HG02763 (cell line): Measurements from ENCODE around the gene GPR89B.
"Not testable (repeated sequence)": the region's sequence is repeated elsewhere in the genome, so short reads cannot be mapped to it uniquely, and the experiment has no call there.

Experiments
- ATAC-seq: cut with Tn5 transposase; IDR thresholded peaks from one replicate; pipeline ENCODE4 v1.9.1; 2021; ENCODE audit warnings: mild to moderate bottlenecking, moderate library complexity; ENCODE audit not compliant: unreplicated experiment

Gene GPR89B

DNA sequence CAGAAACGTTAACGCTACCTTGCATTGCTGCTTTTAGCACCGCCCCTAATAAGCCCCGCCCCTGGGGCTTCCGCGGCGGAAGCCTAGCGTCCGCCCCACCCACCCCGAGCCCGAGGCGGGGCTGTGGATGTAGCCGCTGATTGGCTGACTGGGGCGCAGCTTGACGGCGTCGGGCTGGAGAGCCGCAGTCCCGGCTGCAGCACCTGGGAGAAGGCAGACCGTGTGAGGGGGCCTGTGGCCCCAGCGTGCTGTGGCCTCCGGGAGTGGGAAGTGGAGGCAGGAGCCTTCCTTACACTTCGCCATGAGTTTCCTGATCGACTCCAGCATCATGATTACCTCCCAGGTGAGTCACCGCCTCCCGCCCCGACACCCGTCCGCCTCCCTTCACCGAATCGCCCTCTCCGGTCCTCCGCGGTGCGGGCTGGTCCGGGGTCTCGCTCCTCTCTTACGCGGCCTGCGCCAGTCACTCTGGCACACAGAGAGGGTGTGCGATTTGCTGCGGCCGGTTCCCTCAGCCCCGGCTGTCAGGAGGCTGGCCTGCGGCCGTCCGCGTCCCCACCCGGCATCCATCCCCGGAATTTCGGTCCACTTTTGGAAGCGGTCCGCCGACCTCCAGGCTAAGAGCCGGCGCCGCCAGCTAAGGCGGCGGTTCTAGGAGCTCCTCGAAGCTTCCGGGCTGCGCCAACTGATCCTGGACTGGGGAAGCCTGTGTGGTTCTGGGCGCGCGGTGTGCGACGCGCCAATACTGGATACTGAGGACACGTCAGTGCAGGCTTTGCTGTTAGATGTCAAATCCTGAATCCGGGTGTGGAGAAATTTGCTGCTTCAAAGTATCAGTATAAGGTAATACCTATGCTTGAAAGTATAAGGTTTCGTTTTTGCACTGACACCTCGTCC is at the start of gene GPR89B:
Gene GPR89B, plus strand, starts transcription at position 185 of the 897 bp plus-strand sequence. Its CDS starts 117 bp downstream, at position 302.
- ATAC-seq: peak; percentile 96

DNA sequence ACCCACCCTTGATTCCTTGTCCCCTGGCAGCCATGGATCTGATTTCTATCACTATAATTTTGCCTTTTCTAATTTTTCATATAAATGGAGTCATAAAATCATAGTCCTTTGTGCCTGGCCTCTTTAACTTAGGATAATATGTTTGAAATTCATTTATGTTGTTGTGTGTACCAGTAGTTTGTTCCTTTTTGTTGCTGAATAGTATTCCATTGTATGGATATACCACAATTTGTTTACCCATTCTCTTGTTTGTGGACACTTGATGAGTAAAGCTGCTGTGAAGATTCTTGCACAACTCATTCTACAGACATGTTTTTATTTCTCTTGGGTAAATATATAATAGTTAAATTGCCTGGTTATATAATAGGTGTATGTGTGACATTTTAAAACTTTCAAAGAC is 48.3 kb upstream of the GPR89B start:
- no peak for ATAC-seq

DNA sequence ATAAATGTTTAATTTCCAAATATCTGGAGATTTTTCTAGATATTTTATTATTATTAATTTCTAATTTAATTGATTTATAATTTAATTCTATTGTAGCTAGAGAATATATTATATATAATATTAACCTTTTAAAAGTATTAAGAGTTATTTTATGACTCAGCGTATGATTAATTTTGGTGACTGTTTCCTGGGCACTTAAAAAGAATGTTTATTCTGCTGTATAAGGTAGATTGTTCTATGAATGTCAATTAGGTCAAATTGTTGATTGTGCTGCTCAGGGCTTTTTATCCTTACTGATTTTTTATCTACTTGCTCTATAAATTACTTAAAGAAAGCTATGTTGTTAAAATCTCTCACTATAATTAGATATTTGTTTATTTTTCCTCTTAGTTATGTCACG is 45.7 kb upstream of the GPR89B start:
- no peak for ATAC-seq

DNA sequence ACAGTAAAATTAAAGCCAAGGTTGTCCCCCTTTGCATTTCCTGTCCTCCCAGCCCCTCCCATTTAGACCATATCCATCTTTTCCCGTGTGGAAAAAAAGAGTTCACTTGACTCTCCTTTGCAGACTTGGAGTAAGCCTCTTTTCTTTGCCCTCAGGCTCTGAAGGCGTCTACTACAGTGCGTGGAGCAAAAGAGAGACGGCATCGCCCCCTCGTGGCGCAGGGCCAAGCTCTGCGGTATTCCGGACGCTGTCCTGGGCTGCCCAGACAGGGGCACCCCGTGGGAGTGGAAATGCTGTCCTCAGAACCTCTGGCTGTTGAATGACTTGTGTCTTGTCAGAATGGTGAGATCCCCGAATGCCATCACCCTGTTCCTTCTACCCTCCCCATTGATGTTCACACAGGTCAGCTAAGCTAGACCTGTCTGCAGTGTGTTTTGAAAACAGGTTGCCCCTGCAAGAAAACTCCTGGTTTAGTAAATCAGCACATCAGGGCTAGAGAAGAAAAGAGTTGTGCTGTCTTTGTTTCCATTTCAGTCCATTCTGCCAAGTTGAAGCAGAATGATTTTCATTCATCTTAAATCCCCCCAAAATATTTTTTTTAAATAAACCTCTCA is 37.9 kb upstream of the GPR89B start:
- no peak for ATAC-seq

DNA sequence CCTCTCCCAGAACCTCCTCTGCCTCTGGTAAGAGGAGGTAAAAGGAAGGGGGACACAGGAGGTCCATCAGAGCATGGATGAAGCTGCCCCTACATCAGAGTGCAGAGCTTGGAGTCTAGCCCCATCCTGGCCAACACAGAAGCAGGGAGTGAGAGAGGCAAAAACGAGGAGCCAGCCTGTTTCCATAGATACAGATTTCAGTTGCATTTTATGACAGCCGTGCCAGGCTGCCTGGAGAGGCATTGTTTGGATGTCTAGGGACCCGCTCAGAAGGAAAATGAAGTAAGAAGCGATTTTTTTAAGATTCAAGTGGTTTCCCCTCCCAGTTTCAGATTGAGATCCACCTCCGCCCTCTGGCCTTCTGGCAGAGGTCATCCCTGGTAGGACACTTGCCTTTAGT is 37.1 kb upstream of the GPR89B start:
- no peak for ATAC-seq

DNA sequence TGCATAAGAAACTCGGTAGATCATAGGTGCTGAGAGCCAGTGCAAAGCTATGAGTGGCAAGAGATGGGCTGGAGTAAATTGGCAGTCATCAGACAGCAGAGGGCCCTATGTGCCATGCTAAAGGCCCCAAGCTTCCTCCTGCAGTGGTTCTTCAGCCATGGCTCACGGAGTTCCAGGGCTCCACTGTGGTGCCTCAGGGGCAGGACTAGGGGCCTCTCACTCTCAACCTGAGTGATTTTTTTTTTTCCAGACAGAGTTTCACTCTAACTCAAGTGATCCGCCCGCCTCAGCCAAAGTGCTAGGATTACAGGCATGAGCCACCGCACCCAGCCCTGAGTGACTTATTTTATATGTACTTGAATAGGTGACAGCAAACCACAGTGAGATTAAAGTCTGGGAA is 36.0 kb upstream of the GPR89B start:
- no peak for ATAC-seq

DNA sequence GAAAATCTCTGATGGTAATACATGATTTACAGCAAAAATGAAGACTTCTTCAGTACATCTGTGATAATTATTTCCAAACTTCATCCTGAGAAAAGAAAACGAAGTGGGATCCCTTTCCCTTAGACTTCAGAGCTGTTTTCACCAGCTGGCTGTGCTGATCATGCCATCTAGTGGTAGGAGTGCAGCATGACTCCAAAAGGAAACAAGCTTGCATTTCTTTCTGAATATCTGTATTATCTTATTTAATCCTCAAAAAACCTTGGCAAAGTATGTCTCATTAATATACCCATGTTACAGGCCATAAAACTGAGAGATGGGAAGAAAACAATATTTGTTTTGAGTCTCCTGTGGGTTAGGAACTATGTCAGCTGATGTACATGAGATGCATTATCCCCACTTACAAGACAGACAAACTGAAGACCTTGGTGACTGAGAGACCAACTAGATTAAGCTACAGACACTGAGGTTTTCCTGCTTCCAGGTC is 35.4 kb upstream of the GPR89B start:
- no peak for ATAC-seq

DNA sequence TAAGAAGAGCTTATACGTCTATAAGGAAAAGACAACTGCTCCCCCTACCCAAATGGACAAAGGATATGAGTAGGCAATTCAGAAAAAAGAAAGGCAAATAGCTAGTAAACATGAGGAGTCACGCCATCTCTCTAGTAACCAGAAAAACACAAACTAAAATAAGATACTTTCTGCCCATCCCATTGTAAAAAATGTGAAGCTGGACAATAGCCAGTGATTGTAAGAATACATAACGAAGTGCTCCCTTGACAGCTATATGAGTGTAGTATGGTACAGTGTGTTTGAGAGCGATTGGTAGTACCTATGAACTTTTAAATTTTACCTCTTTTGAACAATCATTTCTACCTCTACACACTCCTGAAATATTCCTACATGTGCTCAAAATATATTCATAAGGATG is 33.1 kb upstream of the GPR89B start:
- no peak for ATAC-seq

DNA sequence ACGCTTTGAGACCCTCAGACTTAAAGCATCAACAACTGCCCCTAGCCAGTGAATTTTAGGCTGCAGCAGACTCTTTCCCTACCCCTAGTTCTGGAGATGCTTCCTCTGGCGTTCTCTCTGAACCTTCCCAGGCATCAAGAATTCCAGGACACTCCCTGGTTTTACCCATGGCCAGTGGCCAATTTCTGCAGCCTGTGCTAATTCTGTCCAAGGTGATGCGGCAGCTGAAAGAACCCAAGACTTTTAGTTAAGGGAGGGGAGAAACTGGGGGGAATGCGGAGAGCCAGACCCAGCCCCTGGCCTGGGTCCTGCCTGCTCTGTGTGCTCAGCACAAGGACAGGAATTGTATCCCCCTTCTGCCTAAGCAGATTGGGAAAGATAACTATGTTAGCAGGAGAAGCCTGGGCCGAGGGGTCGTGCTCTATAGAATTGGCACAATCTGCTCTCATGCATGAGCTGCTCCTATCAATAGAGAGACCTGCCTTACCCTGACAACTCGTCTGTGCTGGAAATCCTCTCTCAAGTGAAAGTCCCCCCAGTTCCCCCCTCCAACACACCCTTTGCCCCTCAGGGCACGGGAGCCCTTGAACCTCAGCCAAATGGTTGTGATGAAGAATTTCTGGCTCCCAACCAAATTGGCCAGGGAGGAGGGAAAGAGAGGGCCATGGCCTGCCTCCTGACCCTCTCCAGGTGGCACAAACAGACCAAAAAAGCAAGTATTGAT is 31.0 kb upstream of the GPR89B start:
- ATAC-seq: no peak

DNA sequence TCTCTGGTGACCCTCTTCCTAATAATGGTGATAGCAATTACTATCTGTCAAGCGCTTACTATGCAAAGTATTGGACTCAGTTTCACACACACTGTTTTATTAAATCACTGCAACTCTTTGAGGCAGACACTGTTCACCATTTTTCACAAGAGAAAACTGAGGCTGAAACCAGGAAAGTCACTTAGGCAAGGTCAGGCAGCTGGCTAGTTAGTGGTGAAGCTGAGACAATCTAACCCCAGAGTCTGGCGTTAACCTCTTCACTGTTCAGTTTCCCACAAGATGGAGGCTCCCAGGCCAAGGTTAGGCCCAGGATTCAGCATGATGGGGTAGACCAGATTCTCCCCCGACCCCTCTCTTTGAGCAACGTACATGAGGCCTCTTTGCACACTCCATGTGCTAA is 30.4 kb upstream of the GPR89B start:
- no peak for ATAC-seq

DNA sequence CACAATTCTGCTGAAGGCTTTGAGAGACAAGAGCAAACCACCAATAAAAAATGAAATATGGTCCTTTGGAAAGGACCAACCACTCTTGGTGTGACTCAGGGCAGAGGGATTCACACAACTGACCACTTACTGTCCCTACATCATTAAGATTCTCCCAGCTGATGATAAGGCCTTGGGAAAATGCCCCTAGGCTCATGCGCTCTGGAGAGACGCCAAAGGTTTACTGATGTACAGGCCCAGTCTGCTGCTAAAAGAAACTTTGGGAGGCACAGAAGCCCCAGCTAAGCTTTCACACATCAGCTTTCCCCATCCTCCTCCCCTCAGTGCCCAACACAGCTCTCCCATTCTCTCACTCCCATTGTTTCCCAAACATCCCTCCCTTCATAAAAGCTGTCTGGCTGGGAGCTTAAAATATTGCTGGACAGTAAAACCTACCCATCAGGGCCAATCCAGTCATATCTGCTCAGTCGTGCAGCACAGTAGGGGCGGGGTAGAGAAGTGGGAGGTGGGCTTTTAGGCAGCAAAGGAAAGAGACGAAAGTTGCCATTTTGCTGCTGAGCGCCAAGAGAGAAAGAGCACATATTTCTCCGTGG is 25.9 kb upstream of the GPR89B start, which contains the start of gene GJA8:
Gene GJA8, plus strand, starts transcription at position 543 of the 593 bp plus-strand sequence. CDS start 5,161 bp downstream, outside the sequence.
- no peak for ATAC-seq

DNA sequence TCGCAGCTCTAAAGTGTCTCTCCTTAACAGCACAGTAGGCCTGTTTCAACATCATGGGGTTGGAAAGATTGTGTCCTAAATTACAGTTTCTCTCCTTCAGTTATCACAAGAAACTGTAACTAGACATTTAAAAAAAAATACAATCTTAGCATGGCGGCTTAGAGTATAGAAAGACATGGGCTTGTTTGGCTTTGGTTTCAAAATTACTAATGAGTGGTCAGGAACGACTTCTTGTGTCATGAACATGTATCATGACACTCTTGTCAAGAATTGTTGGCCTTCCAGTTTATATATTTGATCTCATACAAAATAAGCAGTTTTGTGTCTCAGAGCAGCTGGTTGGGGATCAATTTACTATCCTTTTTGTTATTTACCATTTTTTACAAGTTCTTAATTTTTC is 23.5 kb upstream of the GPR89B start:
- no peak for ATAC-seq

DNA sequence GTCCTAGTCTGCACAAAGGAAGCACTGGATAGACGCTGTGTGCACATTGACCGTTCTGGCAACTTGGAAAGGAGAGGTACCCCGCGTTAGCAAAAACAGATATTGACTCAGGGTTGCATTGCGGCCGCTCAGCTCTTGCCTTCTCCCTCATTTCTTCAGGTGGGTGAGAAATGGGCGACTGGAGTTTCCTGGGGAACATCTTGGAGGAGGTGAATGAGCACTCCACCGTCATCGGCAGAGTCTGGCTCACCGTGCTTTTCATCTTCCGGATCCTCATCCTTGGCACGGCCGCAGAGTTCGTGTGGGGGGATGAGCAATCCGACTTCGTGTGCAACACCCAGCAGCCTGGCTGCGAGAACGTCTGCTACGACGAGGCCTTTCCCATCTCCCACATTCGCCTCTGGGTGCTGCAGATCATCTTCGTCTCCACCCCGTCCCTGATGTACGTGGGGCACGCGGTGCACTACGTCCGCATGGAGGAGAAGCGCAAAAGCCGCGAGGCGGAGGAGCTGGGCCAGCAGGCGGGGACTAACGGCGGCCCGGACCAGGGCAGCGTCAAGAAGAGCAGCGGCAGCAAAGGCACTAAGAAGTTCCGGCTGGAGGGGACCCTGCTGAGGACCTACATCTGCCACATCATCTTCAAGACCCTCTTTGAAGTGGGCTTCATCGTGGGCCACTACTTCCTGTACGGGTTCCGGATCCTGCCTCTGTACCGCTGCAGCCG is 20.3 kb upstream of the GPR89B start:
- no peak for ATAC-seq

DNA sequence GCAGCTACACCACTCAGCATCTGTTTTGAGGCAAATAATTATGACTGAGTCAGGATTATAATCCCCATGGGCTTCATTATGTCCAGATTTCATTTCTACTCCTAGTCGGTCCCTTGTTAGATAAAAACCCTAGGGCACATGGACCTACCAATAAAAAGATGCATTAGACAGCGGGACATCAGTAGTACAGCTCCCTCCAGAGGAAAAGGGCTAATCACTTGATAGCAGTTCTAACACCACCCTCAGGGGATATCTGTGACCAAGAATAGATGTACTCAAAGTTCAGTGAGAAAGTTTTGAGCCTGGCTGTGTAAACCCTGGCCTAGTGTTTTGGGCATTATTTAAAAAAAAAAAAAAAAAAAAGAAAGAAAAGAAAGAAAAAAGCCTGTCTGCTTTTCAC is 15.7 kb upstream of the GPR89B start:
- ATAC-seq: no peak

DNA sequence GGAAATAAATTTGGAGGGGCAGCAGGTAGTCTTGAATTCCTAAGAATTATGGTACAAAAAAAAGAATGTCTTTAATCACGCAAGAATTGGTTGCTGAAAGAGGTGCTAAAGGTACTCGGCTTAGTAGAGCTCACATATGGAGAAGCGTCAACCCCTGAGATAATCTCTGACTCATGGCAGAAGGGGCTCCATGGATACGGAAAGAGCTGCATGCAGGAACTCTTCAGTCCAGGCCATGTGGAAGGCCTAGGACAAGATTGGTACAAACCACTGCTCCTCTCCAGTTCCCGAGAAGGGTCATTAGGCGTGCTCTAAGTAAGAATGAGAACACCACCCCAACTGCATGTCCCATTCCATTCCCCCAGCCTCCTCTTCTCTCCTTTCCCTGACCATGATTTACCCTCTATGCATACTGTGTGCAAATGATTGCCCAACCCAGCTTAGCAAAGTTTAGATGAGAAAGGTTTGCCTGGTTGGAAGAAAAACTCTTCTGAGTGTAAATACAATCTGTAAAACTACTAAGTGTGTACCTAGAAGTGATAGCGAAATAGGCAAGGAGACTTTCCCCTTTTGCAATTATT is 14.8 kb upstream of the GPR89B start:
- ATAC-seq: no peak

DNA sequence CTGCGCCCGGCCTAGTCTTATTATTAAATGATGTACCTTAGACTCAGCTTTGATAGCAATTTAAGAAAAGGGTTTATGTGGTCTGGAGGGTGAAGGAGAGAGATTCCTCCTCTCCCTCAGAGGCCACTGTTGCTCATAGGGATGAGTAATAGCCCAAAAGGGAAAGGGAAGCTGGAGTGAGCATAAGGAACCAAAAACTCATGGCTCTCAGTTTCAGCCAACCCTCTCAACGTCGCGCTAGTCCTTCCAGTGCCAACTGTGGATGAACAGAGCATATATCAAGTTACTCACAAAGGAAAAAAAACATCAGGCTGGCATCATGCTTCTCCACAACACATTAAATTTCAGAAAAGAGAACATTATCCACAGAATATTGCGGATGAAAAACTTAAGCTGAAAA is 8.3 kb upstream of the GPR89B start:
- ATAC-seq: no peak

DNA sequence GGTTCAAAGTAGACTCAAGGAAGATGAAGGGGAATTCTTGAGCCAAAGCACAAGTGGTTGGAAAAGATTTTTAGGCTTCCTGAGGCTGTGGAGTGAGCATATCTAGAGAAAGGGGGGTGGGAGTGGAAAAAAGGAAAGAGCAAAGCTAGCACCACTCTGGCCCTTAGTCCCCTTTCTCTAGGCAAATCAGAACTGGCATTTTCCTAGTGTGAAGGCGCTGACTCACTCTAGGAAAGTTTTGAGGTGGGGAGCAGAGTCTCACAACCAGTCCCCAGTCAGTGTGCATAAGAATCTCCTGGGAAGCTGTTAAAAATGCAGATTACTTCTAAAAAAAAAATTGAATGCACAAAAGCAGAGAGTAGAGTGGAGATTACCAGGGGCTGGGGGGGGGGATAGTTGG is 3.4 kb upstream of the GPR89B start:
- ATAC-seq: no peak

DNA sequence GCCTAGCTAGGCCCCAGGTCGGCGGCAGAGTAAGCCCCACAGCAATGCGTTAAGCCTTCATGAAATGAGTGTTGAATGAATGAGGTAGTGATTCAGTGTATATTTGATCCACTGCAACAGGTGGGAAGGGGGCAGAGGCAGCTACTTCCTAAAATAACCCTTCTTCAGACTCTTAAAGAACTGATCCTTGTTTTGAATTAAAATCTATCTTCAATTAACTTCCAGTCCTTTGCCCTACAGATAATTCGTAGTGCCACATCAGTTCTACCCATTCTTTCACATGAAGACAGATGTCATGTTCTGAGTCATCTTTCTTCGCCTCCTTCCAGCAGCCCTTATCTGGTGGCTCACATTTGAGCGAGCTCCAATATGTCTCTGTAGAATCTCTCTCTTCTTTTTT is 1.0 kb upstream of the GPR89B start:
- not testable (repeated sequence) for ATAC-seq

DNA sequence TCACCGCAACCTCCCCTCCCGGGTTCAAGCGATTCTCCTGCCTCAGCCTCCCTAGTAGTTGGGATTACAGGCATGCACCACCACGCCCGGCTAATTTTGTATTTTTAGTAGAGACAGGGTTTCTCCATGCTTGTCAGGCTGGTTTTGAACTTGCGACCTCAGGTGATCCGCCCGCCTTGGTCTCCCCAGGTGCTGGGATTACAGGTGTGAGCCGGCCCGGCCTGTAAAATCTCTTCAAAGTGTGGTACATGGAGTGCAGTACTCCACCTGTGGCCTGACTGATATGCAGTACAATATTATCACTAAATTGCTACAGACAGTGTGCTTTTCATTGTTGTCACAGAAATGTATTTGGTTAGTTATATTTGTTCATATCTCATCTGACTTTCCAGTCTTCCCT is 531 bp upstream of the GPR89B start:
- ATAC-seq: not testable (repeated sequence)

DNA sequence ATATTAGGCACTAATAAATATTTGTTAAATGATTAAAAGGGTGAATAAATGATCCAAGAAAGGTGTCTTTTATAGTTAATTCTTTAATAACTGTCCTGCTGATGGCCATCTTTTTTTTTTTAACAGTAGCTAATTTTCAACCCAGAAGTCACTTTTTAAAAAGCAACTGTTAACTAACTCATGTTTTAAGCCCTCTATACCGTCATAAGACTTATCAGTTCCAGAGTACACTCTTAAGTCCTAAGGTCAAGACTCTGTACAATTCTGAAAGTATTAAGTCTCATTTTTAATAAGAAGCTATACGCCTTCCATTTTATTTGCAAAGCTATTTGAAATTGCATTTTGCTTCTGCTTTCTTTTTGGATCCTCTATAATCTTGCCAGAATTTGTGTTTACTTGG is 2.9 kb downstream of the GPR89B start:
- not testable (repeated sequence) for ATAC-seq
